Fibroblast of the aortic adventitia (primary cell): ENCODE results near the gene ZNF592. TPM values are rescaled to one million over a fixed set of nuclear protein-coding genes. Genes with fewer than 3 reads are reported as not detected.

Experiments
- DNase-seq: peaks from one replicate; pipeline ENCODE4 v3.0.0-alpha.2; 2010; ENCODE audit warnings: low read depth
- H3K4me3 ChIP-seq: 2 replicates; pipeline ENCODE4 v1.5.1; 2011; ENCODE audit warnings: low read depth, mild to moderate bottlenecking, control low read depth, low read length, moderate library complexity
- CTCF ChIP-seq: IDR thresholded peaks from 2 replicates; pipeline ENCODE4 v1.5.1; 2011; ENCODE audit warnings: mild to moderate bottlenecking, low read length, control low read depth, inconsistent platforms; ENCODE audit not compliant: insufficient read depth
- total RNA-seq: library from RNA; depleted of rRNA; stranded (reverse); fragments of >200 nt; gene quantifications from 2 replicates; pipeline ENCODE4 v1.2.3, GENCODE V29; 2012; ENCODE audit warnings: low replicate concordance

The ZNF592 gene
- total RNA-seq, 1 donor = 11.7 TPM

GRCh38 chr15:84818261-84819131 is 70.1 kb downstream of the ZNF592 start:
- peak; percentile 22 for DNase-seq
- no peak overlapping the region for H3K4me3 ChIP-seq
- TF ChIP-seq CTCF = peak; percentile 7

GRCh38 chr15:84819291-84819768 is 70.9 kb downstream of the ZNF592 start:
- TF ChIP-seq CTCF = no peak
- DNase-seq = no peak
- no peak overlapping the region for H3K4me3 ChIP-seq

- DNase-seq = no peak
- H3K4me3 ChIP-seq = no peak overlapping the region
- no peak for TF ChIP-seq CTCF
Observed at GRCh38 chr15:84819791-84820190, 71.4 kb downstream of the ZNF592 start.

GRCh38 chr15:84821501-84822021 is 73.2 kb downstream of the ZNF592 start:
- H3K4me3 ChIP-seq = no peak overlapping the region
- no peak for DNase-seq
- no peak for TF ChIP-seq CTCF

- H3K4me3 ChIP-seq = no peak overlapping the region
- TF ChIP-seq CTCF = no peak
- DNase-seq = no peak
Observed at GRCh38 chr15:84822653-84823281, 74.4 kb downstream of the ZNF592 start.

GRCh38 chr15:84823282-84823878 is 75.0 kb downstream of the ZNF592 start:
- no peak for DNase-seq
- no peak for TF ChIP-seq CTCF
- H3K4me3 ChIP-seq = no peak overlapping the region
